GM19025 (cell line): ENCODE results near the gene TUBAL3.
A peak's percentile ranks its signal among the peaks of the same experiment; 100 is the strongest.
"Not testable (repeated sequence)": the region's sequence is repeated elsewhere in the genome, so short reads cannot be mapped to it uniquely, and the experiment has no call there.

ENCODE experiments used
- ATAC-seq: cut with Tn5 transposase; IDR thresholded peaks from one replicate; pipeline ENCODE4 v1.9.1; 2021; ENCODE audit warnings: mild to moderate bottlenecking, low read depth, moderate library complexity; ENCODE audit not compliant: unreplicated experiment

TUBAL3 gene

DNA sequence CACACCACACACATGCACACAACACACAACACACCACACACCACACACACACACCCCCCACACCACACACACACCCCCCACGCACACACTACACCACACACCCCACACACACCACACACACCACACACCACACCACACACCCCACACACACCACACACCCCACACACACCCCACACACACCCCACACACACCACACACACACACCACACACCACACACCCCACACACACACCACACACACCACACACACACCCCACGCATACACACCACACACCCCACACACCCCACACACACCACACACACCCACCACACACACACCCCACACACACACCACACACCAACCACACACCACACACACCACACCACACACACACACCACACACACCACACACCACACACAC lies 23.4 kb downstream of the TUBAL3 start:
- ATAC-seq: no peak

DNA sequence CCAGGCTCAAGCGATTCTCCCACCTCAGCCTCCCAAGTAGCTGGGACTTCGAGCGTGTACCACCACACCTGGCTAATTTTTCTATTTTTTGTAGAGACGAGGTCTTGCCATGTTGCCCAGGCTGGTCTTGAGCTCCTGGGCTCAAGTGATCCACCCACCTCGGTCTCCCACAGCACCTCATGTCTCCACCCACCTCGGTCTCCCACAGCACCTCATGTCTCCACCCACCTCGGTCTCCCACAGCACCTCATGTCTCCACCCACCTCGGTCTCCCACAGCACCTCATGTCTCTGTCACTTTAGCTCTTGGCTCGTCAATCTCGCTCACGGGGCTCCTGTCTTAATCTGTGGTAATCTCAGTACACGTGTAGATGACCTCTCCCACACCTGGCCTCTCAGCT lies 24.2 kb downstream of the TUBAL3 start:
- not testable (repeated sequence) for ATAC-seq

DNA sequence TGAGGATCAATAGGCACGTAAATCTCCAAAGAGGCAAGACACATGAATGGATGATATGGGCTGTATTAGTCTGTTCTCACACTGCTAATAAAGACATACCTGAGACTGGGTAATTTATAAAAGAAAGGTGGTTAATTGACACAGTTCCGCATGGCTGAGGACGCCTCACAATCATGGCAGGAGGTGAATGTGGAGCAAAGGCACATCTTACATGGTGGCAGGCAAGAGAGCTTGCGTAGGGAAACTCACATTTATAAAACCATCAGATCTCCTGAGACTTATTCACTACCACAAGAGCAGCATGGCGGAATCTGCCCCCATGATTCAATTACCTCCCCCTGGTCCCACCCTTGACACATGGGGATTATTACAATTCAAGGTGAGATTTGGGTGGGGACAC lies 25.4 kb downstream of the TUBAL3 start:
- not testable (repeated sequence) for ATAC-seq

DNA sequence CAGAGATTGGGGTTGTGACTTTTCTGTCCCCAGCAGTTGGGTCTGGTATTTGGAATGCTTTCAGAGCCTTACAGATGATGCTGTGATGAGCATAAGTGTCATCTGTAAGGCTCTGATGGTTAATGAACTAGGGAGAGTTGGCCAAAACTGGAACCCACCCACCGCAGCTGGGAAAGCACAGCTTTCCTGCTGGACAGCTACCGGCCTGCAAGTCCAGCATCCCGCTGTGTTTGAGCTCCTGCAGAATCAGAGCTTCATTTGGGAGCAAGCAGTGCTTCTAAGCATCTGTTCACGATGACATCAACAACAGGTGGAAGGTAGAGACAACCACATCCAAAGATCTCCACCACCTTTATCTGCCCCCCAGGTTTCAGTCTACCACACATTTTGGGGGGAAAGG lies 28.2 kb downstream of the TUBAL3 start:
- ATAC-seq: no peak

DNA sequence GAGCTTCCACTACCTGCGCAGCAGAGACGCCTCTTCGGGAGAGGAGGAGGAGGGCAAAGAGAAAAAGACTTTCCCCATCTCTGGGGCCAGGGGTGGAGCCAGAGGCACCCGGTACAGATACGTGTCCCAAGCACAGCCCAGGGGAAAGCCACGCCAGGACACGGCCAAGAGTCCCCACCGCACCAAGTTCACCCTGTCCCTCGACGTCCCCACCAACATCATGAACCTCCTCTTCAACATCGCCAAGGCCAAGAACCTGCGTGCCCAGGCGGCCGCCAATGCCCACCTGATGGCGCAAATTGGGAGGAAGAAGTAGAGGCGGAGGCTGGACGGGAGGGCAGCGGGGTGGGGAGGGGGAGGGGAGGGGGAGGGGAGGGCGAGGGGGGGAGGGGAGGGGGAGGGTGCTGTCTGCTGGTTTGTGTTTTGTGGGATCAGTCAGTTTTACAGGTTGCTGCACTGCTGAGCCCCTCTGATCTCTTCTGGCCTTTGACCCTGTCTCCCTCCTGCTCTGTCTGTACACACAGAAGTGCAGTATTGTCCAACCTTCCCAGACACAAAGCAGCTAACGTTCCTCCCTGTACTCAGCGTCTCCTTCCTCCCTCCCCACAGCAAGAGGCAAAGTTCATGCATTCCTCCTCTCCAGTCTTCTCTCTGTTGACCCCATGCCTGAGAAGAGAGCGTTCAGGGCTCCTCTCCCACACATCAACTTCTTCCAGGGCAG lies 30.6 kb downstream of the TUBAL3 start:
- no peak for ATAC-seq

DNA sequence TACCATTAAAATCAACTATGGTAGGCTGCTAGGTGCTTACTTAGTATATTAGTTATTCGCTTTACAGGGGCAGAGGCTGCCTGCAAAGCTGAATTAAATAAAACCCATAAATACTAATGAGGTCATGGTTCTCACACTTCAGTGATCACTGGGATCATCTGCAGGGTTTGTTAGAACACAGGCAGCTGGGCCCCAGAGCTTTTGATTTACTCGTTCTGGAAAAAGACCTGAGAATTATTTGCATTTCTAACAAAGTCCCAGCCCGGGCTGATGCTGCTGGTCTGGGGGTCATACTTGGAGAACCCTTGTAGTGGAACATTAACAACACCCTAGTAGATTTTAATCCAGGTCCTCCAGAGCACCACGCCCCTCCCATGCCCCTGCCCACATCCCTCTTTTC lies 31.3 kb downstream of the TUBAL3 start:
- no peak for ATAC-seq

DNA sequence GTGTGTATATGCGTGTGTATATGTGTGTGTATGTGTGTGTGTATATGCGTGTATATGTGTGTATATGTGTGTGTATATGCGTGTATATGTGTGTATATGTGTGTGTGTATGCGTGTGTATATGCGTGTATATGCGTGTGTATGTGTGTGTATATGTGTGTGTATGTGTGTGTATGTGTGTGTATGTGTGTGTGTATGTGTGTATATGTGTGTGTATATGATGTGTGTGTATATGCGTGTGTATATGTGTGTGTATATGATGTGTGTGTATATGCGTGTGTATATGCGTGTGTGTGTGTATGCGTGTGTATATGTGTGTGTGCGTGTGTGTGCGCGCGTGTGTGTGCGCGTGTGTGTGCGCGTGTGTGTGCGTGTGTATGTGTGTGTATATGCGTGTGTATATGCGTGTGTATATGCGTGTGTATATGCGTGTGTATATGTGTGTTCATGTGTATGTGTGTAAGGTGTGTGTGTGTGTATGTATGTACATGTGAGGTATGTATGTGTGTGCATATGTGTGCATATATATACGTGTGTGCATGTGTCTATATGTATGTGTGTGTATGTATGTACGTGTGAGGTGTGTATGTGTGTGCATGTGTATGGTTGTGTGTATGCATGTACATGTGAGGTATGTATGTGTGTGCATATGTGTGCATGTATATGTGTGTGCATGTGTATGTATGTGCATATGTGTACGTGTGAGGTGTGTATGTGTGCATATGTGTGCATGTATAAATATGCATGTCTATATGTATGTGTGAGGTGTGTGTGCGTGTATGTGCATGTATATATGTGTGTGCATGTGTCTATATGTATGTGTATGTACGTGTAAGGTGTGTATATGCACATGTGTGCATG lies 33.9 kb downstream of the TUBAL3 start:
- ATAC-seq: no peak

DNA sequence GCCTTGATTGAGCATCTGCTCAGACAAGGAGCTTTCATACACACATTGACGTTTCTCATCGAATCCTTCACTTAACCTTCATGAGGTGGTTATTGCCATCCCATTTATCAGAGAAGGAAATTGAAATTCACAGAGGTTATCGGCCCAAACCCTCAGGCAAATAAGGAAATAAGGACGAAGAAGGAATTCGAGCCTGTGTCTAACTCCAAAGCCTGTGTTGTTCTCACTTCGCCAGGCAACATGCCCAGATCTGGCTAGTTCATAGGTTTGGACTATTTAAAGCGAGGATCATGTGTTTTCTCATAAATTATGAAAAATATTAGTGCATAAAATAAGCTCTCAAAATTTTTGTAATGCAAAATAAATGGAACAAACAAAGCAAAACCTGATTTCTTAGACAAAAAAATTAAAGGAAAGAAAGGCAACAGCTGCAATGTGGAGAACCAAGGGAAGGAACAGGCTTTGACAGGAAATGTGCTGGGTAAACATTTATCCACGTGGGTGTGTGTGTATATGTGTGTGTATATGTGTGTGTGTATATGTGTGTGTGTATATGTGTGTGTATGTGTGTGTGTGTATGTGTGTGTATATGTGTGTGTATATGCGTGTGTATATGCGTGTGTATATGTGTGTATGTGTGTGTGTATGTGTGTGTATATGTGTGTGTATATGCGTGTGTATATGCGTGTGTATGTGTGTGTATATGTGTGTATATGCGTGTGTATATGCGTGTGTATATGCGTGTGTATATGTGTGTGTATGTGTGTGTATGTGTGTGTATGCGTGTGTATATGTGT lies 35.1 kb downstream of the TUBAL3 start:
- ATAC-seq: no peak

DNA sequence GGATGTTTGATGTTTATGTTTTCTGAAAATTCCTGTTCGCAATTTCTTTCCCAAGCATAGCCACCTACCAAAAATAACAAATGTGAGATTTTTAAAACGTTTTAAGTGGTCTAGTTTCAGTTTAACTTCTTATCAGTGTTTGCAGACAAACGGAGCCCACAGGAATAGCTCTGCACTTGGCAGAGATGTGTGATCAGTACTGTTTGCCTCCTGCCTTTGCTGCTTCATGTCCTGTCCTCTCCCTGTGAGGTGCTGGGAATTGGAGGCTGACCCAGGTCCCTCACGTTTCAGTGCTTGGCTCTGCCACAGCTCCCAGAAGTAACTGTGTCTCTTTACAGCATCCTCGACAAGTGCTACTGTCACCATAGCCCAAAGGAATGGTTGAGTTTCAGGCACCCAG lies 38.7 kb downstream of the TUBAL3 start:
- no peak for ATAC-seq

DNA sequence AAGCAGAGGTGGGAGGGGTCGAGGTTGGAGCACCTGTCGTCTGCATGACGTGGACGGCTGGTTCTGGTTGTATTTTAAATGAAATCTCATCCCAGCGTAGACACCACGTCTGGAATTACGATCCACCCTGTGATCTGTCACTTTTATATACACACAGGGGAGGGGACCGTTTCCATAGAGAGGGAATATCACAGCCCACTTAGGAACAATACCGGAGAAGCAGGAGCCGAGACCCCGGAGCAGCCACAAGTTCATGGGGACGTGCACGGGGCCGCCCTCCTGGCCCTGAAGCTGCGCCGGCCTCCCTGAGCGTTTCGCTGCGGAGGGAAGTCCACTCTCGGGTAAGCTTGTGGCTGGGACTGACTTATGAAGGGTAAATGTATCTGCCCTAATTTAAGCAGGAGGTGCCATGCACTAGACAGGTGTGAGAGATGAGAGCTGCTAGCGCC lies 39.7 kb downstream of the TUBAL3 start, which contains the start of gene UCN3:
Gene UCN3 (plus strand): TSS at position 77 of the 449 bp plus-strand sequence. CDS start 8,755 bp downstream, outside the sequence.
- ATAC-seq: no peak

DNA sequence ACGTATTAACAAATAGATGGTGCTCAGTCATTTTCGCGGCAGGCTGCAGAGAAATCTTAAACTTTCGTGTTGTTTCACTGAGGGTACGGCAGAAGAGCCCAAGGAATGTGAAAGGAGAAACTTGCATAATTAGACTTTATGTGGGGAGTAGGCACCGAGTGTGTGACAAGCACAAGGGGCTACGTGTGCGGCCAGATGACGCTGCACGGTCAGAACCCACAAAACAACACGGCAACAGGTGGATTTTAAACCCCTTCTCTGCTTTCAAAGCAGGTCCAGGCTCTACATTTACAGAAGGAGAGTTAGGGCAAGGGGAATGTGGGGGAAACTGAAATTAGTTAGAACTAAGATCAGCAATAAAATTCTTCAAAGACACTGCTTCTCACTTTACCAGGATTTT lies 40.3 kb downstream of the TUBAL3 start:
- ATAC-seq: no peak

DNA sequence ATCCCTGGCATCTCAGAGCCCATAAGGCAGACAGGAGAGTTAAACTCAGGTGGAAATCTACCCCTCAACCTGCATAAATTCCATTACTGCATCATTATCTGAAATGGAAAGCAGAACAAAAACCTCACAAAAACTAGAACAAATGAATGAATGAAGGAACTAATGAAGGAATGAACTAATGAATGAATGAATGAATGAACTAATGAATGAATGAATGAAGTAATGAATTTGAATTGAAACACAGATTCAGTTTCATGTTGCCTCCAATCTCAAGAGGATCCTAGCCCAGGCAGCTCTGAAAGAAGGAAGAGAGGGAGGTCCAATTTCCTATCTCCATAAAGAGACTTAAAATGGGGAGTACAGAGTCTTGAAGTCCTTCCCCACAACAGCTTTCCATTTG lies 41.8 kb downstream of the TUBAL3 start:
- no peak for ATAC-seq

DNA sequence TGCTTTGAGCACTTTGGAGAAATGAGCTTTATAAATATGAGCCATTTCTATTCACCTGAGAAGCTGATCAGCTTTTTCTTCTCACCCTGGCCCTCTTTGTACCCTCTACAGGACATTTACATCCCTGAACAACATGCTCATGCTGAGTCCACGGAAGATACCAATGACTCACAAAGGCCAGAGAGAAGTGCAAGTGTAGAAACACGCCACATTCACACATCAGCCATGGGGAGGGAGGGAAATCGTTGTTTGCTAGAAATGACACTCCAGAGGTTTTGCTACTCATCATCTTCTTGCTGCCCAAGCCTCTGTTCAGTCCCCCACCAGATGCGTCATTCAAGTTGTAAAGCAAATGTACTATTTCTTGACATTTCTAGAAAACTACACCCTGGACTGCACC lies 42.7 kb downstream of the TUBAL3 start:
- no peak for ATAC-seq

DNA sequence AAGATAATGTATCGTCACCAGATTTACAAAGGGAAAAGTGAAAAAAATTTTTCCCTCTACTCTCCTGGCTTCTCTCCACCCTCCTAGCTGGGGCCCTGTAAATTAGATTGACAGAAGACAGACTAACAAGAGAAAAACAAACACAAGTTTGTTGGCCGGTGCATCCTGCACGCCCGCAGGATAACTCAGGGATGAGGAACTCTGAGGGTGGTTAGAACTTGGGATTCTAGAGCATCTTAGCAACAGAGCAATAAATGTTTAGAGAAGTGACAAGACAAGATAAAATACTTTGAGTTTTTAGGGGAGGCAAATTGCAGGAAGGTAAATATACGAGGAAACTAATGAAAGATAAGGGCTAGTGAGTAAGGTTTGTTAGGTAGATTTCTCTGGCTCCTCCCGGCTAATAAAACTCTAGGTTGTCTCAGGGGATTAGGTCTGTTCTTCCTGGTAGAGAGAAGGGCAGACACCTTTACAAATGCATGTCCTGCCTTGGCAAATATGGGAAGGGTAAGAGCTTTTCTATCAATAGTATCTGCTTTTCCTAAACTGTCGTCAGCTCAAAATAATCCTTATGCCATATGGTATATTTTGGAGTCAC lies 44.2 kb downstream of the TUBAL3 start:
- no peak for ATAC-seq

DNA sequence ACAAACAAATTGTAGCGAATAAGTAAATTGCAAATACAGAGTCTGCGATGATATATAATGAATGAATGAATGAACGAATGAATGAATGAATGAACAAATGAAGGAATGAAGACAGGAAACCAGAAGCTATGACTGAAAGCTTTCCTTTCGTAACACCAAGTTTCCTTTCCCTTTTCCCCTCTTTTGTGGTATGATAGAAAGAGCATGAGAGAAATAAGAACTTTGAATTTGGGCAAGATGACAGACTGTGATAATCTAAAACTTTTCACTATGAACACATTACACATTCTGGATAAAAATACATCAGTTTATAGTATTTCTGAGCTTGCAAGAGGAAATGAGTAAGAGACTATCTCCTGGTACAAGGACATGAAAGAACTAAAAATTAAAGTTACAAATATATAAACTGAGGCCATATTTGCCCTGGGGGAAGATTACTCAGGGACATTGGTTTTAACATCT lies 48.3 kb downstream of the TUBAL3 start:
- no peak for ATAC-seq

DNA sequence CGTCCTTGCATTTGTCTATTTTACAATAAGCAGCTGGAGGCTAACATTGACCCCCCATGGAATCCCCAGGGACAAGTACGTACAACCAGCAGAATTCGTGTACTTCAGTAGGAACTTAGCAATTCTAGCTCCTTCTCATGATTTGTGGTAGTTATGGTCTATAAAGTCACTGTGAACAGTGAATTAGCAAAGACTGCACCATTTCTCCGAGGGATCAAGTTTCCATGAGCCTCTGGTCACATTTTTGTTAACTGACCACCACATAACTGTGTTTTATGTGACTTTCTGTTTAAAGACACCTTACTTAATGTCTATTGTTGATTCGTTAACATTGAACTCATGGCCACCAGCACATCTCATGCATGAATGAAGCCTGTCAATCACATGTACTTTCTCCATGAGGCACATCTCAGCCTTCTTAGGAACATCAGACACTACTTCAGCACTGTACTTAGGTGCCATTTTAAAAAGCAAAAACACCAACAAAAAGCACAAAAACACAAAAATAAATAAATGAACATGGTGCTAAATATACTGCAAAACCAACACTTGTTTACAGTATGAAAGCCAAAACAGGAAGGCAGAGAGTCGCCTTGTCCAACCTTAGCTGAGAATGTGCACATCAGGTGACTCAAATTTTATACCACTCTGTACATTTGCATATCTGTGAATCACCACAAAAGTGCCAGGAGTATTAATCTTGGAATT lies 48.9 kb downstream of the TUBAL3 start:
- no peak for ATAC-seq

DNA sequence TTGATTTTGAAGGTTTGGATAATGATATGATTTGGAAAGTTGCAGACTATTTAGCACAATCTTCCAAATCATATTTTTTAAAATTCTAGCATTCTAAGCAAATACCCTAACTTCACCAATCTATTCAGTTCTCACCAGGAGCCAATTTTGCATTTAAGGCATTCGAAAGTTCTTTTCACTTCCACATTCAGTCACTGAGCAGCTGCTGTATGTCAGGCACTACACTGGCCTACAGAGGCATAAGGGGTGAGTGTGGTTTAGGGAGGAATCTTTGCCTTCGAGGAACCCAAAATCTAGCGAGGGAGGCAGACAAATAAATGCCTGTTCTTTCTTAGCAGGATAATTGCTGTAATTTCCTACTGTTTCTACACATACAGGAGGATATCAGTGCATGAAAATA lies 50.6 kb downstream of the TUBAL3 start:
- ATAC-seq: peak; percentile 58

DNA sequence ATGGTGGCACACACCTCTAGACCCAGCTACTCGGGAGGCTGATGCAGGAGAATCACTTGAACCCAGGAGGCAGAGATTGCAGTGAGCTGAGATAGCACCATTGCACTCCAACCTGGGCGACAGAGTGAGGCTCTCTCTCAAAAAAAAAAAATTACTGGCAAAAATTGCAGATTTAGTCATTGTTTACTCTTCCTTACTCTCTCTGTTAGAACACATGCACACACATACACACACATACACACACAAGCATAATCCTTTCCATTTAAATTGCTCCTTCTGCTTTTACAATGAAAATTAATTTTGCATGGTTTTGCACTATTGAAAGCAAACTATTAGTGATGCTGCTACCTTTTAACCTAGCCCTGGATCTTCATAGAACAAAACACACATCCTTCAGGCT lies 55.3 kb downstream of the TUBAL3 start:
- no peak for ATAC-seq

DNA sequence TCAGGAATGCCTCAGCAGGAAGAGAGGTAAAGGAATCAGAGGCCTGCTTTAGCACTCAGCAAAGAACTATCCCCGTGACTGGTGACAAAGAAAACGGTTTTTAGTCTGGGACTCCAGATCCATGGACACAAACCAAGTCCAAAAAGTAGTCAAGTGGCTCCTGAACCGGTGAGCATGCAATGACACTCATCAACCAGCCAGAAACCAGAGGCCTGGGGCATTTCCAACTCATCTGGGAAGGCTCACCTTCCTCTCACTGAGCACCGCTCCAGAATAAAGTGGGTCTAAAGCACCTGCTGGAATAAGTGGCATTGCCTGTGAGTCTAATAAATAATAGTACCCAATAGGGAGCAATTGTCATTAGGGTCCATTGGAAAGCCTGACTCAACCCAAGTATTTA lies 57.7 kb downstream of the TUBAL3 start:
- no peak for ATAC-seq

DNA sequence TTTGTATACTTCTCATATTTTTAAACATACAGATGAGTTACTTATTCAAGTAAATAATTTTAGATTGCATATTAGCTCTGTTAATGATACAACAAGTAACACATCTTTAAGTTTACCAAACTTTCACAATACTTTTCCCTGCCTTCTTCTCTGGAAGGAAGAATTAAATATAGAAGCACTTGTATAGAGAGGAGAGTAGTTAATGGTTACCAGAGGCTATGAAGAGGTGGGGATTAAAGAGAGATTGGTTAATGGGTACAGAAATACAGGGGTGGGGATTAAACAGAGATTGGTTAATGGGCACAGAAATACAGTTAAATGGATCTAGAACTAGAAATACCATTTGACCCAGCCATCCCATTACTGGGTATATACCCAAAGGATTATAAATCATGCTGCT lies 59.9 kb downstream of the TUBAL3 start:
- ATAC-seq: no peak
